ENCODE measurements around the gene MAGED1.
"Not testable (repeated sequence)": the region's sequence is repeated elsewhere in the genome, so short reads cannot be mapped to it uniquely, and the experiment has no call there.

The MAGED1 gene

DNA sequence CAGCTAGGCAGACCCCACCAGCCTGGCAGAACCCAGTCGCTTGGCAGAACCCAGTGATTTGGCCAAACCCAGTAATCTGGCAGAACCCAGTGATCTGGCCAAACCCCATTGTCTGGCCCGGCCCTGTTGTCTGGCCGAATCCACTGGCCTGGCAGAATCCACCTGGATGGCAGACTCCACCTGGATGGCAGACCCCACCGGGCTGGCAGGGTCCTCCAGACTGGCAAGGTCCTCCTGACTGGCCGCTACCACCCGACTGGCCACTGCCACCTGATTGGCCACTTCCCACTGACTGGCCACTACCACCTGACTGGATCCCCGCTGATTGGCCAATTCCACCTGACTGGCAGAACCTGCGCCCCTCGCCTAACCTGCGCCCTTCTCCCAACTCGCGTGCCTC, 3.2 kb downstream of the MAGED1 start:
- DNase-seq = no peak

DNA sequence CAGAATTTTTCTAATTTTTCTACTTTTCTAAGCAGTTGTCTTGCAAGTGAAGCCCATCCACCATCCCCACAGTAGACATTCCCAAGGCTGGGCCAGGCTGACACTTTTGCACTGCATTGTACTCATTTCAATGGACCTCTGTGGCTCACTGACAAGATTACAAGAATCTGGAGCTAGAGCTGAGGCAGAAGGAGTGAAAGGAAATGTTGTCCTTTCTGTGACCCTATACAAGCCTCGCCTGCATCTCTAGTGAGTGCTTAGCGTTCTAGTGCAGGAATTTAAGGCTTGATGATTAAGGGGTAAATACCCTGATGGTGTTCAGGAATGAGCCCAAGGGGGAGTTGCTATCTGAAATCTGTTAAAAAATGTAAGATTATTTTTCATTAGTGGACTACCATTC, 6.3 kb downstream of the MAGED1 start:
- no peak for DNase-seq

DNA sequence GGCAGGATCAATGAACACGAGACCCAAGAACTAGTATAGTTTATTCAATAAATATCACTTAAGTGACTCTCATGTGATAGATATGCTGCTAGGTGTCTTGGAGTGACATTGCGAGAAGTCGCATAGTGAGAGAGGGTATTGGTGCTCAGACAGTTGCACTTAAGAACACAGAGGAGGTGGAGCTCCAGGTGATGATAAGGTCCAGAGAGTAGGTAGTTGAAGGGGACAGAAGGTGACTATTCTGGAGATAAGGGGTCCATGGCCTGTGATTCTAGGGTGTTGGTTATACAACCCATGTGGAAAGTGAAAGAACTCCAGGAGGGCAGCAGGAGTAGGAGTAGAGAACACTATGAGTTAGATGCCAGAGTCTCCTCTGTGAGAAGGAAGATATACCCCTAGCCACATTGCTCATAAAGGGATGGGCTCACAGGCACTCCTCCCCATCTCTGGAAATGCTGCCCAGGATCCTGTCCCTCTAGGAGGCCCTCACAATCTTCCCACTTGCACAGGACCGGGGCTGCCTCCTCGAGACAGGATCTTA, 9.2 kb downstream of the MAGED1 start:
- no peak for DNase-seq

DNA sequence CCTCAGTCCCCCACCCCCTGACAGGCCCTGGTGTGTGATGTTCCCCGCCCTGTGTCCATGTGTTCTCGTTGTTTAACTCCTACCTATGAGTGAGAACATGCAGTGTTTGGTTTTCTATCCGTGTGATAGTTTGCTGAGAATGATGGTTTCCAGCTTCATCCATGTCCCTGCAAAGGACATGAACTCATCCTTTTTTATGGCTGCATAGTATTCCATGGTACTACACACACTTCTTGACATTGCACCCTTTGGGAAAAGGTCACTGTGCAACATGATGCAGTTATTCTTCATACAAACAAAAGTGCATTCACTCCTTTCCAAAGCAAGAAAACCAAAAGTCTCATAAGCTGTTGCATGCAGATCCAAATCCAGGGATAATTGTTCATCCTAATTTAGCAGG, 11.7 kb downstream of the MAGED1 start:
- not testable (repeated sequence) for DNase-seq

DNA sequence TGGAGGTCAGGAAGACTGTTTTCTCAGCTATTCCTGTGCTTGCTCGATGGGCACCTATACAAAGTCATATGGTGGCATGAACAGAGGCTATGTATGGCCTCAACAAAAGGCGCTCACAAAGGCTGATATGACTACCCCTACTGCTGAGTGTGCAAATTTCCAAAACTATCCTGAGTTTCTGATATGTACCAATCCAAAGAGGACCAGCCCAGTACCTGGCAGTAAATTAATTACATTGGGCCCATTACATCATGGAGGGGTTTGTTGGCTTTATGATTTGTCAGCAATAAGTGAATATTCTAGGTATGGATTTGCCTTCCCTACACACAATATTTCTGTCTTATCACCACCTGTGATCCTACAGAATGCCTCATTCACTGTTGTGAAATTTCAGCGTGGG, 12.3 kb downstream of the MAGED1 start:
- DNase-seq = no peak

DNA sequence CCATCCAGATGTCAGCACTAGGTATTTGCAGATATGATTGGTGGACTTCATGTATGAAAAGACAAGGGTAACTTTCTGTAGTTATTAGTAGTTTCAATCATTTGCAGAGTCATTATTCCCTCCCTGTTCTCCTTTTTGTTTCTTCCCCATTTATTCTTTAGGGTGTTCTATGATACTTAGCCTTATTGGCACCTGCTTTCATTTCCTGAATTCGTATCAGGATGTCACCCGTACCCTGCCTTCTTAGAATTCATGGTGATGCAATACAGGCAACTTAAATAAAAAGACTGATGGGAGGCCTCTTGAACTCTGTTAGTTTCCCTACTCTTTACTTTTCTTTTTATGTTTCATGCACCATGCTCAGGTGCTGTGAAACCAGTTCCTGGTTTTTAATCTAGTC, 24.2 kb downstream of the MAGED1 start:
- no peak for DNase-seq

DNA sequence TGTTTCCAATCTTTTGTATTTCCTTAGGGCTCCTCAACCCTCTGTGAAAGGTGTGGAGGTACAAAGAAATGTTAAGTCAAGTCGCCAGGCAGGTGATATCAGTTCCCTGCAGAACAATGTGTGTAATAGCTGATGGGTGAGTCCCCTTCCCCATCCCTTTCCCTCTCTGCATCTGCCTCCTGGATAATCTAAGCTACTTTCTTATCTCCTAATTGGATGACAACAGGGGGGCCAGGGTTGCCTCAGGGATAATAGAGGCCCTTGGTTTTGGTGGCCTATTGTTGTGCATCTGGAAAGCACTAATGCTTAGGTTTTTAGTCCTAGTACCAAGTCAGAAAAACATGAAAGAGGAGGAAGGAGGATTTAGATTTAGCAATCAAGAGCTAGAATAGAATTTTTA, 29.1 kb downstream of the MAGED1 start:
- DNase-seq = no peak

DNA sequence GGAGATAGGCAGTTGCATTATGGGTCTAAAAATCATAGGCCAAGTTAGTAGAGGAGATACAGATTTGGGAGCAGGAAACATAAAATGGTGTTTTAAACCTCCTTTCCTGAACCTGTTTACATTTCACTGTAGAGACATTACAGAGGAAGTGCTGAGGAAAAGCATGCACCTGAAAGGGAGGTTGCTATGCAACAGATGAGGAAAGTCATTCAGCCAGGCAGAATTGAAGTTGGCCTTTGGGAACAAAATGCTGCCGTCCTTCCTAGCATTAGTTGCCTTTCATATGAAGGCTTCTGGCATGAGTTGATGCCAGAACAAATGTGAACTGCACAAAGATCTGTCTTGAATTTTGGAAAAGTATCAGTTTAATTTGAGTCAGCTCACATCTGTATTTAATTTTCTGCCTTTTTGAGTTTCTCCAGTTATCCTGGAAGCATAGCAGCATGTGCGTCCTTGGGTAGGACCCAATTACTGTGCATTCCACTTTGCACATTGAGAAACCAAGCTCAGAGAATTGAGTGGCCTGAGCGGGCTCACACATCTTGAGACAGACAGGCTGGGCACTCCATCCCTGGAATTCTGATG, 38.2 kb downstream of the MAGED1 start:
- DNase-seq = peak; percentile 41
